DMS 273 (cell line): ENCODE results near the gene TMEM204.

ENCODE experiments used
- DNase-seq: peaks from one replicate; lab custom pipeline; 2025; ENCODE audit not compliant: unreplicated experiment; lab: John Stamatoyannopoulos, UW

TMEM204 gene

GRCh38 chr16:1533443-1533951 is at the start of gene TMEM204:
TMEM204 (plus strand) TSS chr16:1533666; CDS start chr16:1534276, 610 bp downstream.
- no peak for DNase-seq

- DNase-seq: no peak
Measured at GRCh38 chr16:1485847-1486496, 47.5 kb upstream of the TMEM204 start.

- no peak for DNase-seq
Measured at GRCh38 chr16:1486551-1487390, 46.7 kb upstream of the TMEM204 start.

- no peak for DNase-seq
Measured at GRCh38 chr16:1487395-1488053, 45.9 kb upstream of the TMEM204 start.

GRCh38 chr16:1488054-1488601 is 45.3 kb upstream of the TMEM204 start:
- no peak for DNase-seq

GRCh38 chr16:1488619-1489018 is 44.8 kb upstream of the TMEM204 start, which contains the start of gene PTX4:
PTX4 (minus strand) TSS chr16:1488944; CDS start chr16:1488909, 35 bp downstream.
- DNase-seq: no peak

- no peak for DNase-seq
Measured at GRCh38 chr16:1489077-1489476, 44.4 kb upstream of the TMEM204 start.

- DNase-seq: no peak
Measured at GRCh38 chr16:1491327-1491726, 42.1 kb upstream of the TMEM204 start.

GRCh38 chr16:1492082-1492922 is 41.2 kb upstream of the TMEM204 start:
- DNase-seq: peak; percentile 41

GRCh38 chr16:1492923-1493745 is 40.3 kb upstream of the TMEM204 start, which contains the start of gene TELO2:
TELO2 (plus strand) TSS chr16:1493360; CDS start chr16:1494282, 922 bp downstream.
- DNase-seq: peak; percentile 93

GRCh38 chr16:1493746-1494094 is 39.7 kb upstream of the TMEM204 start:
- peak; percentile 60 for DNase-seq

GRCh38 chr16:1494129-1494640 is 39.3 kb upstream of the TMEM204 start:
- DNase-seq: peak; percentile 73

GRCh38 chr16:1494711-1495110 is 38.8 kb upstream of the TMEM204 start:
- peak; percentile 85 for DNase-seq

GRCh38 chr16:1495211-1495888 is 38.1 kb upstream of the TMEM204 start:
- no peak for DNase-seq

GRCh38 chr16:1495889-1496262 is 37.6 kb upstream of the TMEM204 start:
- DNase-seq: no peak

GRCh38 chr16:1496464-1496863 is 37.0 kb upstream of the TMEM204 start:
- no peak for DNase-seq

- DNase-seq: no peak
Measured at GRCh38 chr16:1497014-1497598, 36.4 kb upstream of the TMEM204 start.
